ENCODE data around the gene ADGRG4.

DNA sequence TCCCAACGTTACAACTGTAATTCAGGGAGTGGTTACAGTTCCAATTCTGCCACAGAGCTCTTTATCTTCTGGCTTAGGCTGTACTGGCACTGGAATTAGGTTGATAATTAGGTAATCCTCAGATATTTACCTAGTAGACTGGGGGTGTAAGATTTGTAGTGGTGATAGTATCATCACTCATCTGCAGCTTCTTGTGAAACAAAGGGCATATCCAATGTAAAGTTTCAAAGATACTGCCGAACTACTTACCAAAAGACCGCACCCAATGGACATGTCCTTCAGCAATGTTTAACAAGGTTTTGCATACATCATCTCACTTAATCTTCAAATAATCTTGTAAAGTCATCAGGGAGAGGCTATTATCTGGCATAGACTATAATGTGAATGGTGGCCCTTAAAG lies 20.8 kb downstream of the ADGRG4 start:
- TF ChIP-seq POLR2A (IDR thresholded peaks at IDR 0.05) (no peak), EP300 (IDR thresholded peaks at IDR 0.05) (no peak)
- TF ChIP-seq, protein P1, sequence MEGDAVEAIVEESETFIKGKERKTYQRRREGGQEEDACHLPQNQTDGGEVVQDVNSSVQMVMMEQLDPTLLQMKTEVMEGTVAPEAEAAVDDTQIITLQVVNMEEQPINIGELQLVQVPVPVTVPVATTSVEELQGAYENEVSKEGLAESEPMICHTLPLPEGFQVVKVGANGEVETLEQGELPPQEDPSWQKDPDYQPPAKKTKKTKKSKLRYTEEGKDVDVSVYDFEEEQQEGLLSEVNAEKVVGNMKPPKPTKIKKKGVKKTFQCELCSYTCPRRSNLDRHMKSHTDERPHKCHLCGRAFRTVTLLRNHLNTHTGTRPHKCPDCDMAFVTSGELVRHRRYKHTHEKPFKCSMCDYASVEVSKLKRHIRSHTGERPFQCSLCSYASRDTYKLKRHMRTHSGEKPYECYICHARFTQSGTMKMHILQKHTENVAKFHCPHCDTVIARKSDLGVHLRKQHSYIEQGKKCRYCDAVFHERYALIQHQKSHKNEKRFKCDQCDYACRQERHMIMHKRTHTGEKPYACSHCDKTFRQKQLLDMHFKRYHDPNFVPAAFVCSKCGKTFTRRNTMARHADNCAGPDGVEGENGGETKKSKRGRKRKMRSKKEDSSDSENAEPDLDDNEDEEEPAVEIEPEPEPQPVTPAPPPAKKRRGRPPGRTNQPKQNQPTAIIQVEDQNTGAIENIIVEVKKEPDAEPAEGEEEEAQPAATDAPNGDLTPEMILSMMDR (IDR thresholded peaks at IDR 0.05) = no peak
